Prostate gland (tissue), 2 donors: ENCODE data around the gene SCAMP2. TPM values are rescaled to one million over a fixed set of nuclear protein-coding genes. Genes with fewer than 3 reads are reported as not detected.
"Not testable (repeated sequence)": the region's sequence is repeated elsewhere in the genome, so short reads cannot be mapped to it uniquely, and the experiment has no call there.

Experiments
- DNase-seq: peaks from one replicate; pipeline ENCODE4 v3.0.0-alpha.2; 2019; ENCODE audit warnings: low spot score
- H3K27ac ChIP-seq, 2 donors: fragments of 200-600 bp; sonication (generic); 2 replicates each; pipeline ENCODE4 v1.5.1; 2017 to 2019
- H3K27me3 ChIP-seq: fragments of 200-600 bp; sonication (generic); replicated peaks from 2 replicates; pipeline ENCODE4 v1.5.1; 2019; ENCODE audit not compliant: insufficient read depth
- H3K36me3 ChIP-seq, 2 donors: fragments of 200-600 bp; sonication (generic); 1 replicate in 1 of 2; 2 replicates in 1 of 2; pipeline versions ENCODE4 v1.5.1 to v1.8.1; 2017 to 2019
- H3K4me1 ChIP-seq: fragments of 200-600 bp; sonication (generic); replicated peaks from 2 replicates; pipeline ENCODE4 v1.5.1; 2019
- H3K4me3 ChIP-seq, 2 donors: fragments of 200-600 bp; sonication (generic); 2 replicates each; pipeline ENCODE4 v1.5.1; 2017 to 2019
- H3K9me3 ChIP-seq: fragments of 200-600 bp; sonication (generic); 2 replicates; pipeline ENCODE4 v1.5.1; 2017
- POLR2A ChIP-seq: fragments of 450-650 bp; IDR thresholded peaks from one replicate; pipeline ENCODE4 v1.6.1; 2016; ENCODE audit warnings: antibody characterized with exemption, mild to moderate bottlenecking
- POLR2AphosphoS5 ChIP-seq: sonication (generic); formaldehyde crosslinking; IDR thresholded peaks from one replicate; pipeline ENCODE4 v1.6.1; 2017; ENCODE audit warnings: antibody characterized with exemption
- WGBS: methylation state at CpG from one replicate; pipeline ENCODE4 v1.1.5; 2018; 5-methylcytosine and 5-hydroxymethylcytosine counted together
- intact Hi-C: fragments of 100-400 bp; cut with DNase I; formaldehyde crosslinking; loops from one replicate; pipeline ENCODE4 v1.14.2; 2022
- total RNA-seq, 2 donors: library from RNA; depleted of rRNA; stranded (reverse); fragments of >200 nt; gene quantifications; one replicate each; pipeline ENCODE4 v1.1.0, GENCODE V29; 2016
- TF ChIP-seq, protein P1 (sequence below), 4 experiments: fragments of 200-600 bp in 2 of 4; fragments of 450-650 bp in 2 of 4; sonication (generic) in 2 of 4; IDR thresholded peaks; 1 replicate in 3 of 4; 2 replicates in 1 of 4; pipeline ENCODE4 v1.5.1; 2016 to 2019; ENCODE audit warnings: antibody characterized with exemption in 4 of 4, mild to moderate bottlenecking in 2 of 4, moderate library complexity in 2 of 4

Gene SCAMP2
- total RNA-seq, 2 donors from 2014 or later, result 101 to 103 TPM

DNA sequence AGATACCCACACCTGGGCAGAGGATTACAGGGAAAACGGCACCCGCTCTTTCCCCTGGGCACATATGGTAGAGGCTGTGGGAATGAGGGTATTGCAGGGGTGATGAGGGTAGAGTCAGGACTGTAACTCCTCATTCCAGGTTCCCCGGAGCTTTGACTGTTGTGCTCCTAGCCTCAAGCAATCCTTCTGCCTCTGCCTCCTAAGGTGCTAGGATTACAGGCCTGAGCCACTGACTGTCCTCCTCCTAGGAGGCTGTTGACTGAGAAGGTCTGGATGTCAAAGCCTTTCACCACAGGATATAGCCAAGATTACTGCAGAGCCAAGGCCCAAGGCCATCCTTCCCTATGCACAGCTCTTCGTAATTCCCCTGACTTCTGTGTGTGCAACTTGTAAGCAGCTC lies 15.6 kb upstream of the SCAMP2 start:
- Histone ChIP-seq H3K4me1 (no peaks in the 10 kb centered on the region), H3K27me3 (no peaks in the 10 kb centered on the region), H3K36me3 (no peaks in the 10 kb centered on the region), H3K27ac (no peak overlapping the region), H3K4me3 (no peak overlapping the region), H3K9me3 (no peaks in the 10 kb centered on the region)
- no peak for DNase-seq
- TF ChIP-seq, protein P1, sequence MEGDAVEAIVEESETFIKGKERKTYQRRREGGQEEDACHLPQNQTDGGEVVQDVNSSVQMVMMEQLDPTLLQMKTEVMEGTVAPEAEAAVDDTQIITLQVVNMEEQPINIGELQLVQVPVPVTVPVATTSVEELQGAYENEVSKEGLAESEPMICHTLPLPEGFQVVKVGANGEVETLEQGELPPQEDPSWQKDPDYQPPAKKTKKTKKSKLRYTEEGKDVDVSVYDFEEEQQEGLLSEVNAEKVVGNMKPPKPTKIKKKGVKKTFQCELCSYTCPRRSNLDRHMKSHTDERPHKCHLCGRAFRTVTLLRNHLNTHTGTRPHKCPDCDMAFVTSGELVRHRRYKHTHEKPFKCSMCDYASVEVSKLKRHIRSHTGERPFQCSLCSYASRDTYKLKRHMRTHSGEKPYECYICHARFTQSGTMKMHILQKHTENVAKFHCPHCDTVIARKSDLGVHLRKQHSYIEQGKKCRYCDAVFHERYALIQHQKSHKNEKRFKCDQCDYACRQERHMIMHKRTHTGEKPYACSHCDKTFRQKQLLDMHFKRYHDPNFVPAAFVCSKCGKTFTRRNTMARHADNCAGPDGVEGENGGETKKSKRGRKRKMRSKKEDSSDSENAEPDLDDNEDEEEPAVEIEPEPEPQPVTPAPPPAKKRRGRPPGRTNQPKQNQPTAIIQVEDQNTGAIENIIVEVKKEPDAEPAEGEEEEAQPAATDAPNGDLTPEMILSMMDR (IDR thresholded peaks at IDR 0.05), result no peak
- intact Hi-C loops, result no loop called here
- 100% methylated on average over 4 of the region's 4 CpGs for WGBS

DNA sequence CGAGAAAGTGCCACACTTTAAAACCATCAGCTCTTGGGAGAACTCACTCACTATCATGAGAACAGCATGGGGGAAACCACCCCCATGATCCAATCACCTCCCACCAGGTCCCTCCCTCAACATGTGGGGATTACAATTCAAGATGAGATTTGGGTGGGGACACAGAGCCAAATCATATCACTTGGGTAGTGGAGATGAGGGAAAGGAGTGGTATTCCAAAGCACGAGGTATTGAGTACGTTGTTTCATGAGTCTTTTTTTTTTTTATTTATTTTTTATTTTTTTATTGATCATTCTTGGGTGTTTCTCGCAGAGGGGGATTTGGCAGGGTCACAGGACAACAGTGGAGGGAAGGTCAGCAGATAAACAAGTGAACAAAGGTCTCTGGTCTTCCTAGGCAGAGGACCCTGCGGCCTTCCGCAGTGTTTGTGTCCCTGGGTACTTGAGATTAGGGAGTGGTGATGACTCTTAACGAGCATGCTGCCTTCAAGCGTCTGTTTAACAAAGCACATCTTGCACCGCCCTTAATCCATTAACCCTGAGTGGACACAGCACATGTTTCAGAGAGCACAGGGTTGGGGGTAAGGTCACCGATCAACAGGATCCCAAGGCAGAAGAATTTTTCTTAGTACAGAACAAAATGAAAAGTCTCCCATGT lies 14.5 kb upstream of the SCAMP2 start:
- DNase-seq, H3K4me3 ChIP-seq, intact Hi-C loops, H3K27me3 ChIP-seq, H3K27ac ChIP-seq, H3K4me1 ChIP-seq, H3K9me3 ChIP-seq, H3K36me3 ChIP-seq: not testable (repeated sequence)
- 79% methylated on average over 10 of the region's 10 CpGs for WGBS

DNA sequence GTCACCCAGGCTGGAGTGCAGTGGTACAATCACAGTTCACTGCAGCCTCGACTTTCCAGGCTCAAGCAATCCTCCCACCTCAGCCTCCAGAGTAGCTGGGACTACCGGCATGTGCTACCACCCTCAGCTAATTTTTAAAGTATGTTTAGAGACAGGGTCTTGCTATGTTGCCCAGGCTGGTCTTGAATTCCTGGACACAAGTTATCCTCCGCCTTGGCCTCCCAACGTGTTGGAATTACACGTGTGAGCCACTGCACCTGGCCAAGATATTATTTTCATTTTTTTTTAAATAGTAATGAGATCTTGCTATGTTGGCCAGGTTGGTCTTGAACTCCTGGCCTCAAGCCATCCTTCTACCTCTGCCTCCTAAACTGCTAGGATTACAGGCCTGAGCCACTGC lies 12.3 kb upstream of the SCAMP2 start:
- H3K4me1 ChIP-seq, result no peaks in the 10 kb centered on the region
- H3K27ac ChIP-seq, result no peak overlapping the region
- DNase-seq, result no peak
- no peaks in the 10 kb centered on the region for H3K36me3 ChIP-seq
- 91% methylated on average over 5 of the region's 5 CpGs for WGBS
- intact Hi-C loops, result no loop called here
- no peaks in the 10 kb centered on the region for H3K27me3 ChIP-seq
- no peaks in the 10 kb centered on the region for H3K9me3 ChIP-seq
- no peak overlapping the region for H3K4me3 ChIP-seq
- TF ChIP-seq POLR2A (no peak), POLR2AphosphoS5 (no peak)
- TF ChIP-seq, protein P1 (IDR thresholded peaks at IDR 0.05), result no peak

- Histone ChIP-seq H3K9me3 (no peaks in the 10 kb centered on the region), H3K27ac (no peak overlapping the region), H3K4me3 (no peak overlapping the region), H3K4me1 (no peaks in the 10 kb centered on the region), H3K27me3 (no peaks in the 10 kb centered on the region), H3K36me3 (no peaks in the 10 kb centered on the region)
- DNase-seq, result no peak
- TF ChIP-seq POLR2AphosphoS5, result no peak
- no peak for TF ChIP-seq POLR2A
- TF ChIP-seq, protein P1 (IDR thresholded peaks at IDR 0.05), result no peak
- 70% methylated on average over 4 of the region's 4 CpGs for WGBS
- intact Hi-C loops, result no loop called here
Observed at GRCh38 chr15:74884428-74885223, 11.5 kb upstream of the SCAMP2 start.

DNA sequence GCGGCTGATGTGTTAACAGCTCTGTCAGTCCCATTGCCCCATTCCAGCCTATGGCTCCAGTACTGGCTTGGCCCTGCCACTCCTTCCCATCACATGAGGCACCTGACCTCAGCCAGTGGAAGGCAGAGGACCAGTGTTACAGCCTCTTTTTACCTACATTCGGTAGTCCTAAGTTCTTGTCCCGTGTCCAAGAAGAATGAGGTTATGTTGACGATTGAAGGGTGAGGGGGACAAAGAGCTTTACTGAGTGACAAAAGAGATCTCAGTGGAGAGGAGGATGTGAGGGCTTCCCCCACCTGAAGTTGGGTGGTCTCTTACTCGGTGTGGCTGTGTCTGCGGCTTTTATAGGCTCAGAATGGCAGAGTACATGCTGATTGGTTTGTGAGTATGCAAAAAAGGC lies 9.4 kb upstream of the SCAMP2 start:
- TF ChIP-seq POLR2A (no peak), POLR2AphosphoS5 (no peak)
- TF ChIP-seq, protein P1 (IDR thresholded peaks at IDR 0.05), result no peak

More for the DNA sequence above, 9.4 kb upstream of the SCAMP2 start:
- H3K36me3 ChIP-seq, result no peaks in the 10 kb centered on the region
- WGBS, result 93% methylated on average over 6 of the region's 6 CpGs
- H3K4me1 ChIP-seq, result no peaks in the 10 kb centered on the region
- DNase-seq, result no peak
- no peaks in the 10 kb centered on the region for H3K9me3 ChIP-seq
- intact Hi-C loops, result no loop called here
- H3K4me3 ChIP-seq, result no peak overlapping the region
- no peak overlapping the region for H3K27ac ChIP-seq
- no peaks in the 10 kb centered on the region for H3K27me3 ChIP-seq
